Measurements from ENCODE around the gene MCM5. TPM values are rescaled to one million over a fixed set of nuclear protein-coding genes. Genes with fewer than 3 reads are reported as not detected.

MCM5 gene
- total and polyA plus RNA-seq, 2 donors from 2014 or later: 10.2 to 26.4 TPM

DNA sequence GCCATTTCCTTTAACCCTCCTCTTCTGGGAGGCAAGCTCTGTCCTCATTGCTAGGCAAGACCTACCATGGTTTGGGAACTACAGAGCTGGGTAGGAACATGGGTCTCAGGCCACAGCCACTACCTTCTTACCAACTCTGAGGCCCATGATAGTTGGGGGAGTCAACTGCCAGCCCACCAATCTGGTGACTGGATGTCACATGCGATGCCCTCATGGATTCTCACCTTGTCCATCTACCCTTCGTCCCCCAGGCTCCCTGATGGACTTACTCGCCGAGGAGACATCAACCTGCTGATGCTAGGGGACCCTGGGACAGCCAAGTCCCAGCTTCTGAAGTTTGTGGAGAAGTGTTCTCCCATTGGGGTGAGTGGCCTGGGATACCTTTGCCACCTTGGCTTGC is 13.7 kb downstream of the MCM5 start:
- H3K27me3 ChIP-seq (ENCODE audit: control insufficient read depth, insufficient read depth, low read length): no peaks in the 10 kb centered on the region
- TF ChIP-seq, protein P1, sequence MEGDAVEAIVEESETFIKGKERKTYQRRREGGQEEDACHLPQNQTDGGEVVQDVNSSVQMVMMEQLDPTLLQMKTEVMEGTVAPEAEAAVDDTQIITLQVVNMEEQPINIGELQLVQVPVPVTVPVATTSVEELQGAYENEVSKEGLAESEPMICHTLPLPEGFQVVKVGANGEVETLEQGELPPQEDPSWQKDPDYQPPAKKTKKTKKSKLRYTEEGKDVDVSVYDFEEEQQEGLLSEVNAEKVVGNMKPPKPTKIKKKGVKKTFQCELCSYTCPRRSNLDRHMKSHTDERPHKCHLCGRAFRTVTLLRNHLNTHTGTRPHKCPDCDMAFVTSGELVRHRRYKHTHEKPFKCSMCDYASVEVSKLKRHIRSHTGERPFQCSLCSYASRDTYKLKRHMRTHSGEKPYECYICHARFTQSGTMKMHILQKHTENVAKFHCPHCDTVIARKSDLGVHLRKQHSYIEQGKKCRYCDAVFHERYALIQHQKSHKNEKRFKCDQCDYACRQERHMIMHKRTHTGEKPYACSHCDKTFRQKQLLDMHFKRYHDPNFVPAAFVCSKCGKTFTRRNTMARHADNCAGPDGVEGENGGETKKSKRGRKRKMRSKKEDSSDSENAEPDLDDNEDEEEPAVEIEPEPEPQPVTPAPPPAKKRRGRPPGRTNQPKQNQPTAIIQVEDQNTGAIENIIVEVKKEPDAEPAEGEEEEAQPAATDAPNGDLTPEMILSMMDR (IDR thresholded peaks at IDR 0.05; ENCODE audit: borderline replicate concordance, extremely low read depth, insufficient read depth): no peak
- no peaks in the 10 kb centered on the region for H3K9me3 ChIP-seq (ENCODE audit: control insufficient read depth in 2 of 3, insufficient read depth in 1 of 3, low read length in 3 of 3)
- intact Hi-C loops (cut with DNase I): no loop called here
- FAIRE-seq: no peak
- H3K4me1 ChIP-seq (ENCODE audit: control insufficient read depth in 2 of 3, insufficient read depth in 2 of 3, low read depth in 1 of 3, low read length in 3 of 3): no peaks in the 10 kb centered on the region
- H3K9ac ChIP-seq (ENCODE audit: low read length in 3 of 3): no peak overlapping the region
- no peak overlapping the region for H3K27ac ChIP-seq (ENCODE audit: low read depth in 2 of 2, low read length in 2 of 2)
- DNase-seq: no peak
- H3K36me3 ChIP-seq (ENCODE audit: control insufficient read depth in 2 of 3, insufficient read depth in 3 of 3, low read length in 3 of 3): peaks cover 6 to 22% (median 21%) of the 10 kb centered on the region in 3 donors
- H3K4me3 ChIP-seq (ENCODE audit: low read length in 3 of 3): no peak overlapping the region

DNA sequence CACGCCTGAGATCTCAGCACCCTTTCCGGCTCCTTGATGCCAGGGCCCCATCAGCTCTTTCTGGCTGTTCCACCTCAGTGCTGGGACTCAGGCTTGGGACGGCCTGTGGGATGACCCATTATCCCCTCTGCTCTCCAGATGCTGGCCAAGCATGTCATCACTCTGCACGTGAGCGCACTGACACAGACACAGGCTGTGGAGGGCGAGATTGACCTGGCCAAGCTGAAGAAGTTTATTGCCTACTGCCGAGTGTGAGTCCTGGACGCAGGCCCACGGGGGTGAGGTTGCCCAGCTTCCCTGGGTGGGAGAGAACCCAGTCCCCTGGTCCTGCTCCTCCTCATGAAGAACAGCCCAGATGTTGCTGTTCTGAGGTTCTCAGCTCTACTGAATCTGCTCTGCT is 17.7 kb downstream of the MCM5 start:
- DNase-seq: peak in 1 of 5 donors; percentile 29
- intact Hi-C loops (cut with DNase I): no loop called here

DNA sequence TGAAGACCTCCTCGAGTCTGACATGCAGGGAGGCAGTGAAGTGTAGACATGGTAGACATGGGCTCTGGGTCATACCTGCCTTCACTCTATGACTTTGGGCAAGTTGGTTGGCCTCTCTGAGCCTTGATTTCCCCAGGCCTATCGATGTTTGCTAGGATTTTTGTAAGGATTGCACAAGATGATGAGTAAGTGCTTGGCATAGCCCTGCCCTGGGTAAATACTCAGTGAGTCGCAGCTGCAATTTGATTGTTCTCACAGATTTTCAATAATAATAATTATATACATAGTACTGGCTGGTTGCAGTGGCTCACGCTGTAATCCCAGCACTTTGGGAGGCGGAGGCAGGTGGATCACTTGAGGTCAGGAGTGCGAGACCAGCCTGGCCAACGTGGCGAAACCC is 18.1 kb downstream of the MCM5 start:
- Histone ChIP-seq H3K9ac (ENCODE audit: low read length in 3 of 3) (no peak overlapping the region), H3K27ac (ENCODE audit: low read depth in 2 of 2, low read length in 2 of 2) (no peak overlapping the region), H3K9me3 (ENCODE audit: control insufficient read depth in 2 of 3, insufficient read depth in 1 of 3, low read length in 3 of 3) (no peaks in the 10 kb centered on the region), H3K36me3 (ENCODE audit: control insufficient read depth in 2 of 3, insufficient read depth in 3 of 3, low read length in 3 of 3) (peaks cover 6 to 30% (median 21%) of the 10 kb centered on the region in 3 donors), H3K27me3 (ENCODE audit: control insufficient read depth, insufficient read depth, low read length) (no peaks in the 10 kb centered on the region), H3K4me1 (ENCODE audit: control insufficient read depth in 2 of 3, insufficient read depth in 2 of 3, low read depth in 1 of 3, low read length in 3 of 3) (no peaks in the 10 kb centered on the region), H3K4me3 (ENCODE audit: low read length in 3 of 3) (no peak overlapping the region)
- intact Hi-C loops (cut with DNase I): no loop called here
- FAIRE-seq (no peak), DNase-seq (peak in 1 of 5 donors; percentile 15)
- TF ChIP-seq, protein P1 (IDR thresholded peaks at IDR 0.05; ENCODE audit: borderline replicate concordance, extremely low read depth, insufficient read depth): no peak

More for the DNA sequence above, 17.7 kb downstream of the MCM5 start:
- TF ChIP-seq, protein P1 (IDR thresholded peaks at IDR 0.05; ENCODE audit: borderline replicate concordance, extremely low read depth, insufficient read depth): no peak
- no peaks in the 10 kb centered on the region for H3K9me3 ChIP-seq (ENCODE audit: control insufficient read depth in 2 of 3, insufficient read depth in 1 of 3, low read length in 3 of 3)
- H3K4me3 ChIP-seq (ENCODE audit: low read length in 3 of 3): no peak overlapping the region
- no peak overlapping the region for H3K27ac ChIP-seq (ENCODE audit: low read depth in 2 of 2, low read length in 2 of 2)
- no peaks in the 10 kb centered on the region for H3K27me3 ChIP-seq (ENCODE audit: control insufficient read depth, insufficient read depth, low read length)
- H3K4me1 ChIP-seq (ENCODE audit: control insufficient read depth in 2 of 3, insufficient read depth in 2 of 3, low read depth in 1 of 3, low read length in 3 of 3): no peaks in the 10 kb centered on the region
- H3K9ac ChIP-seq (ENCODE audit: low read length in 3 of 3): no peak overlapping the region
- FAIRE-seq: no peak
- H3K36me3 ChIP-seq (ENCODE audit: control insufficient read depth in 2 of 3, insufficient read depth in 3 of 3, low read length in 3 of 3): peaks cover 6 to 30% (median 20%) of the 10 kb centered on the region in 3 donors

DNA sequence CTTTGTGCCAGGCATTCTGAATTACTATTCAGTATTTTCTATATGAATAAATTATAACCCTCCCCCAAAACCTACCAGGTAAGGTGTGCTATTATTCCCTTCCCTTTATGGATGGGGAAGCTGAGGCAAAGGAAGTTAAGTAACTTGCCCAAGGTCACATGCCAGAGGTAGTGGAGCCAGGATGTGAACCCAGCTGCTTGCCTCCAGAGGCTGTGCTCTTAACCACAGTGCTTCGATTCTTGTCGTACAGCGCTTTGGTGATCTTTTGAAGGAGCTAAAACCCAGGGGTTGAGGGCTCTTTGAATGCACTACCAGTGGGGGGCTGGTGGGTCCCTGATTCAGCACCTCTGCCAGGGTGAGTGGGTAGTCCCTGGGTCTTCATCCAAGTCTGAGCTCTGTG is 18.8 kb downstream of the MCM5 start:
- Histone ChIP-seq H3K27ac (ENCODE audit: low read depth in 2 of 2, low read length in 2 of 2) (no peak overlapping the region), H3K9ac (ENCODE audit: low read length in 3 of 3) (no peak overlapping the region), H3K4me3 (ENCODE audit: low read length in 3 of 3) (no peak overlapping the region), H3K9me3 (ENCODE audit: control insufficient read depth in 2 of 3, insufficient read depth in 1 of 3, low read length in 3 of 3) (no peaks in the 10 kb centered on the region), H3K4me1 (ENCODE audit: control insufficient read depth in 2 of 3, insufficient read depth in 2 of 3, low read depth in 1 of 3, low read length in 3 of 3) (no peaks in the 10 kb centered on the region), H3K27me3 (ENCODE audit: control insufficient read depth, insufficient read depth, low read length) (no peaks in the 10 kb centered on the region), H3K36me3 (ENCODE audit: control insufficient read depth in 2 of 3, insufficient read depth in 3 of 3, low read length in 3 of 3) (peaks cover 6 to 25% (median 24%) of the 10 kb centered on the region in 3 donors)
- TF ChIP-seq, protein P1 (IDR thresholded peaks at IDR 0.05; ENCODE audit: borderline replicate concordance, extremely low read depth, insufficient read depth): no peak
- intact Hi-C loops (cut with DNase I): no loop called here
- peak in 1 of 5 donors; percentile 25 for DNase-seq
- no peak for FAIRE-seq

All from kidney (tissue), 14 donors.